SK-N-SH (cell line): ENCODE data around the gene NKX6-2.

ENCODE experiments used
- POLR2AphosphoS5 ChIP-seq: IDR thresholded peaks from 2 replicates; pipeline ENCODE4 v1.6.1; 2012; ENCODE audit warnings: low read depth, low read length
- TF ChIP-seq, protein P1 (sequence below): fragments of 200-600 bp; sonication (generic); IDR thresholded peaks from 2 replicates; pipeline ENCODE4 v1.6.1; 2017; ENCODE audit warnings: antibody characterized with exemption, mild to moderate bottlenecking, moderate library complexity

DNA sequence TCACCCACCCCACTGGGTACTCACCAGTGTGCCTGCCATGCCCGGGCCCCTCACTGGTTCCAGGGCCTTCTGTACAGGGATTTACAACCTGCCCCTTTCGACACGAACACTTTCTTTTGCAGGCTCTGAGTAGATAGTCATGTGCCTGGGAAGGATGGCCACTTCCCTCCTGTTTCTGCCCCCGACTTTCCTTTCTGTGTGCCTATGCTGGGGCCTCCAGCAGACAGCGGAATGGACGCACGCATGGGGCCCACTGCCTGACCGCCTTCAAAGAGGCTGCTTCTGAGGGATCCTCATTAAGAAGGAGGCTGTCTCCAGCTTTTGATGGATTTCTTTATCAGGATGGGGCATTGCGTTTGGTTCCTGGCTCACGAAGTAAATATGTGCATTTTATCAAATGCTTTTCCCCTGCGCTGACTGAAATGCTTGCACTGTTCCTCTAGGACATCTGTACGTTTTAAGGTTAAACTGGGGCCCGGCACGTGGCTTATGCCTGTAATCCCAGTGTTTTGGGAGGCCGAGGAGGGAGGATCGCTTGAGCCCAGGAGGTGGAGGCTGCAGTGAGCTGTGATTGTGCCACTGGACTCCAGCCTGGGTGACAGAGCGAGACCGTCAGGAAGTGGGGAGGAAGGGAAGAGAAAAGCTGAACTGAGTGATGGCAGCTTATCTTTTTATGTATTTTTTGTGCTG lies 29.4 kb upstream of the NKX6-2 start:
- TF ChIP-seq, protein P1, sequence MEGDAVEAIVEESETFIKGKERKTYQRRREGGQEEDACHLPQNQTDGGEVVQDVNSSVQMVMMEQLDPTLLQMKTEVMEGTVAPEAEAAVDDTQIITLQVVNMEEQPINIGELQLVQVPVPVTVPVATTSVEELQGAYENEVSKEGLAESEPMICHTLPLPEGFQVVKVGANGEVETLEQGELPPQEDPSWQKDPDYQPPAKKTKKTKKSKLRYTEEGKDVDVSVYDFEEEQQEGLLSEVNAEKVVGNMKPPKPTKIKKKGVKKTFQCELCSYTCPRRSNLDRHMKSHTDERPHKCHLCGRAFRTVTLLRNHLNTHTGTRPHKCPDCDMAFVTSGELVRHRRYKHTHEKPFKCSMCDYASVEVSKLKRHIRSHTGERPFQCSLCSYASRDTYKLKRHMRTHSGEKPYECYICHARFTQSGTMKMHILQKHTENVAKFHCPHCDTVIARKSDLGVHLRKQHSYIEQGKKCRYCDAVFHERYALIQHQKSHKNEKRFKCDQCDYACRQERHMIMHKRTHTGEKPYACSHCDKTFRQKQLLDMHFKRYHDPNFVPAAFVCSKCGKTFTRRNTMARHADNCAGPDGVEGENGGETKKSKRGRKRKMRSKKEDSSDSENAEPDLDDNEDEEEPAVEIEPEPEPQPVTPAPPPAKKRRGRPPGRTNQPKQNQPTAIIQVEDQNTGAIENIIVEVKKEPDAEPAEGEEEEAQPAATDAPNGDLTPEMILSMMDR: no peak
- TF ChIP-seq POLR2AphosphoS5: no peak
